ENCODE data around the gene BAZ1B.

- TF ChIP-seq GATA2 (IDR thresholded peaks at IDR 0.05; ENCODE audit: low read depth, low read length) (no peak), GATA3 (IDR thresholded peaks at IDR 0.05; ENCODE audit: low read depth, low read length) (no peak)
Observed at GRCh38 chr7:73560109-73560835, 38.2 kb upstream of the BAZ1B start.
